ENCODE results near the gene ANAPC15.
A peak's percentile ranks its signal among the peaks of the same experiment; 100 is the strongest.

ANAPC15 gene

GRCh38 chr11:72084076-72084475 lies 28.4 kb downstream of the ANAPC15 start:
- no peak for DNase-seq

GRCh38 chr11:72083414-72083813 lies 29.1 kb downstream of the ANAPC15 start:
- DNase-seq: no peak

GRCh38 chr11:72081821-72082453 lies 30.6 kb downstream of the ANAPC15 start:
- no peak for DNase-seq

- no peak for DNase-seq
Observed at GRCh38 chr11:72081184-72081644, 31.3 kb downstream of the ANAPC15 start.

GRCh38 chr11:72080326-72081183 lies 31.9 kb downstream of the ANAPC15 start, which contains the start of the genes LRRC51 and NUMA1:
LRRC51 (plus strand) TSS chr11:72080850; CDS start chr11:72089084, 8,234 bp downstream.
NUMA1 (minus strand) TSS chr11:72080542; CDS start chr11:72035943, 44,599 bp downstream.
- DNase-seq: peak; percentile 100

GRCh38 chr11:72079819-72080325 lies 32.6 kb downstream of the ANAPC15 start:
- no peak for DNase-seq

GRCh38 chr11:72078477-72078876 lies 34.0 kb downstream of the ANAPC15 start:
- peak; percentile 32 for DNase-seq

- DNase-seq: no peak
Observed at GRCh38 chr11:72075756-72076155, 36.7 kb downstream of the ANAPC15 start.

- DNase-seq: peak; percentile 46
Observed at GRCh38 chr11:72075109-72075508, 37.4 kb downstream of the ANAPC15 start.

GRCh38 chr11:72072348-72072747 lies 40.1 kb downstream of the ANAPC15 start:
- DNase-seq: peak; percentile 87

GRCh38 chr11:72070491-72070890 lies 42.0 kb downstream of the ANAPC15 start:
- no peak for DNase-seq

- DNase-seq: peak; percentile 92
Observed at GRCh38 chr11:72069787-72070251, 42.7 kb downstream of the ANAPC15 start.

GRCh38 chr11:72069200-72069599 lies 43.3 kb downstream of the ANAPC15 start:
- DNase-seq: peak; percentile 20

- no peak for DNase-seq
Observed at GRCh38 chr11:72067676-72068075, 44.8 kb downstream of the ANAPC15 start.

GRCh38 chr11:72067266-72067665 lies 45.2 kb downstream of the ANAPC15 start:
- no peak for DNase-seq

- DNase-seq: no peak
Observed at GRCh38 chr11:72066855-72067254, 45.6 kb downstream of the ANAPC15 start.

- no peak for DNase-seq
Observed at GRCh38 chr11:72061739-72062396, 50.6 kb downstream of the ANAPC15 start.

Measured in EL (cell line).